ENCODE measurements around the gene RMI1. TPM values are rescaled to one million over a fixed set of nuclear protein-coding genes. Genes with fewer than 3 reads are reported as not detected.
"Not testable (repeated sequence)": the region's sequence is repeated elsewhere in the genome, so short reads cannot be mapped to it uniquely, and the experiment has no call there.

RMI1 gene
- total RNA-seq, 4 donors from 2014 or later = 1.0 to 16.5 (median 6.7) TPM

DNA sequence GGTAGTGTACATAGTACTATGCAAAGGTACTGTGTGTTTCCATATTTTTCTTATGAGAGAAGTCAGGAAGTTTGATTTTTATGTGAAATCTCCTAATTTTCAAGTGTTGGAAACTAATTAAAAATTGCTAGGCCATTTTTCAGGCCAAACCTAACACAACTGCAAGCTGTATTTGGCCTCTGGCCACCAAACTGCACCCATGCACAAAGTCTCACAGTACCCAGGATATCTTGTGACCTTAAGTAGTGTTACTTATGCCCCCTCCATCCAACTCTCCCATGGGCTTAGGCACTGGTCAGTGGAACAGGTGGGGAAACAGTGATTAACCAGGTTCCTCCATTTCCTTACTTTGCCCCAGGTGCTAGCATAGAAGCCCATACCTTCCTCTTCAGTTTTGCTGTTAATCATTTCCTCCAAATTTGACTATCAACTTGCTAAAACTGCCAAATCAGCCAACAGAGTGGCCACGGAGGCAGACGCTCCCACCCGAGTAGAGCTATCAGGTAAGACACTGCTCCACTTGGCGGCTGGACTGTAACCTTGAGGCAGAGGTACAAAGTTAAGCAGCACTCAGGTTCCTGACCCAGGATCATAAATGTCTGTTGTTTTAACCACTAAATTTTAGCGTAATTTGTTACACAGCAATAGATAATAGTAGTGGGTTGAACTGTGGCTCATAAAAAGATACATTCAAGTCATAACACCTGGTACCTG, 39.9 kb upstream of the RMI1 start:
- Histone ChIP-seq H3K36me3 (no peaks in the 10 kb centered on the region), H3K4me1 (no peaks in the 10 kb centered on the region), H3K27ac (no peak overlapping the region), H3K9me3 (no peaks in the 10 kb centered on the region), H3K27me3 (no peaks in the 10 kb centered on the region), H3K4me3 (no peak overlapping the region)
- DNase-seq = no peak
- intact Hi-C loops (cut with DNase I; ENCODE audit: low total_unique reads) = no loop called here
- TF ChIP-seq, protein P1, sequence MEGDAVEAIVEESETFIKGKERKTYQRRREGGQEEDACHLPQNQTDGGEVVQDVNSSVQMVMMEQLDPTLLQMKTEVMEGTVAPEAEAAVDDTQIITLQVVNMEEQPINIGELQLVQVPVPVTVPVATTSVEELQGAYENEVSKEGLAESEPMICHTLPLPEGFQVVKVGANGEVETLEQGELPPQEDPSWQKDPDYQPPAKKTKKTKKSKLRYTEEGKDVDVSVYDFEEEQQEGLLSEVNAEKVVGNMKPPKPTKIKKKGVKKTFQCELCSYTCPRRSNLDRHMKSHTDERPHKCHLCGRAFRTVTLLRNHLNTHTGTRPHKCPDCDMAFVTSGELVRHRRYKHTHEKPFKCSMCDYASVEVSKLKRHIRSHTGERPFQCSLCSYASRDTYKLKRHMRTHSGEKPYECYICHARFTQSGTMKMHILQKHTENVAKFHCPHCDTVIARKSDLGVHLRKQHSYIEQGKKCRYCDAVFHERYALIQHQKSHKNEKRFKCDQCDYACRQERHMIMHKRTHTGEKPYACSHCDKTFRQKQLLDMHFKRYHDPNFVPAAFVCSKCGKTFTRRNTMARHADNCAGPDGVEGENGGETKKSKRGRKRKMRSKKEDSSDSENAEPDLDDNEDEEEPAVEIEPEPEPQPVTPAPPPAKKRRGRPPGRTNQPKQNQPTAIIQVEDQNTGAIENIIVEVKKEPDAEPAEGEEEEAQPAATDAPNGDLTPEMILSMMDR (IDR thresholded peaks at IDR 0.05) = no peak
- TF ChIP-seq POLR2A (IDR thresholded peaks at IDR 0.05) = no peak

DNA sequence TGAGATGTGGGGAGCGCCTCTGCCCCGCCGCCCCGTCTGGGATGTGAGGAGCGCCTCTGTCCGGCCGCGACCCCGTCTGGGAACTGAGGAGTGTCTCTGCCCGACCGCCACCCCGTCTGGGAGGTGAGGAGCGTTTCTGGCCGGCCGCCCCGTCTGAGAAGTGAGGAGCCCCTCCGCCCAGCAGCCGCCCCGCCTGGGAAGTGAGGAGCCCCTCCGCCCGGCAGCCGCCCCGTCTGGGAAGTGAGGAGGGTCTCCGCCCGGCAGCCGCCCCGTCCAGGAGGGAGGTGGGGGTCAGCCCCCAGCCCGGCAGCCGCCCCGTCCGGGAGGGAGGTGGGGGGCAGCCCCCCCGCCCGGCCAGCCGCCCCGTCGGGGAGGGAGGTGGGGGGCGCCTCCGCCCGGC, 32.5 kb upstream of the RMI1 start:
- H3K4me3 ChIP-seq; H3K9me3 ChIP-seq; DNase-seq; H3K4me1 ChIP-seq; intact Hi-C loops (cut with DNase I; ENCODE audit: low total_unique reads); H3K27ac ChIP-seq; H3K27me3 ChIP-seq; H3K36me3 ChIP-seq: not testable (repeated sequence)

DNA sequence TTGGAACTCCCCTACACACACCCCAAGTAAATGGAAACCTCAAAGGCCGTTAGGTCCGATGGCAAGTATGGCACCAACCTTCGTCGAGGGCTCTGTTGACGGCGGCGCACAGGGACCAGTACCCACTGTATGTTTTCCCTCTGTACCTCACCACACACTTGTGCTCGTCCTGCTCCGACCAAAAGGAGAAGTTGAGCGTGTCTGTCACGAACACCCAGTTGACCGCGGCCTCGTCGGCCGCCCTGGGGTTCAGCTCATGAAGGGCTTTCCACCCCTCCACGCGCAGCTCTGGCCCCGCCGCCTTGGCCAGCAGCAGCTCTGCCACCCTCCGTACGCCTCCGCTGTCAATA, 24.5 kb upstream of the RMI1 start:
- TF ChIP-seq, protein P1 (IDR thresholded peaks at IDR 0.05) = no peak
- no peak for TF ChIP-seq POLR2A (IDR thresholded peaks at IDR 0.05)
- peak overlapping the region; percentile 87 for H3K27ac ChIP-seq
- no peaks in the 10 kb centered on the region for H3K4me1 ChIP-seq
- H3K9me3 ChIP-seq = no peaks in the 10 kb centered on the region
- no peaks in the 10 kb centered on the region for H3K36me3 ChIP-seq
- no peaks in the 10 kb centered on the region for H3K27me3 ChIP-seq
- DNase-seq = peak in 1 of 2 donors; percentile 24
- intact Hi-C loops (cut with DNase I; ENCODE audit: low total_unique reads) = no loop called here
- H3K4me3 ChIP-seq = peak overlapping the region; percentile 68 to 72

DNA sequence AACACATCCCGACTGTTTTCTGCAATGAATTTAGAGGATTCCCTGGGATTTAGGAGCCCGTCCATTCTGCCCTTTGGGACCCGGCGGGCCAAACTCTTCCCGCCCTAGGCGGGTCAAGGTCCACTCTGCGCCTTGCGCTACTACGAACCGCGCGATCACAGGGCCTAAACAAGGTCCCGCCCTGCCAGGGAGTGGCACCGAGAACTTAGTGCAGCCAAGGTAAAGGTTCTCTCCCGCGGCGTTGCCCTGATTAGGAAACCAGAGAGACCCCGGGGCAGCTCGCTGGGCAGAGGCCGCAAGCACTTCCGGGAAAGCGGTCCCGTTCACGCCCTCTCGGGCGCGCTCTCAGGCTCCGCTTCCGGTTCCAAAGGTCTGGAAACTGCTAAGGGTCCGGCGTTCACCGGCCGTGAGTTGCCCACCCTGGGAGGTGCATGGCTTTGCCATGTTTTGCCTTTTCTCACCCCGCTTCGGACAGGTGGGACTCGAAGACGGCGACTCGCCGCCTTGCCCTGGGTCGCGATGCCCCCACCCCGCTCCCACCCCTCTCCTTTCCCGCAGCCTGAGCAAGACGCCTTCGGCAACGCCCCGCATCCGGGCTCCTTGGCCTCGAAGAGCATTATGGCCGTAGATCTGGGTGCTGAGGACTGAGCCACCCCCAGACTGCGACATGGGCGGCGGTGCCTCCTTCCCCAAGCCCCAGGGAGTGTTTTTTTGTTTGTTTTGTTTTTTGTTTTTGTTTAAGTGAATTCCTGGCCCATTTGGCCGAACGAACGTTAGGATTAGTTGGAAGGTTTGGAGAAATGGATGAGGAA, 24.0 kb upstream of the RMI1 start:
- Histone ChIP-seq H3K27me3 (no peaks in the 10 kb centered on the region), H3K27ac (peak overlapping the region; percentile 87), H3K4me3 (peak overlapping the region; percentile 68 to 72), H3K36me3 (no peaks in the 10 kb centered on the region), H3K4me1 (no peaks in the 10 kb centered on the region), H3K9me3 (no peaks in the 10 kb centered on the region)
- TF ChIP-seq POLR2A (IDR thresholded peaks at IDR 0.05) = no peak
- TF ChIP-seq, protein P1 (IDR thresholded peaks at IDR 0.05) = no peak
- intact Hi-C loops (cut with DNase I; ENCODE audit: low total_unique reads) = no loop called here
- DNase-seq = peak; percentile 56 to 76

DNA sequence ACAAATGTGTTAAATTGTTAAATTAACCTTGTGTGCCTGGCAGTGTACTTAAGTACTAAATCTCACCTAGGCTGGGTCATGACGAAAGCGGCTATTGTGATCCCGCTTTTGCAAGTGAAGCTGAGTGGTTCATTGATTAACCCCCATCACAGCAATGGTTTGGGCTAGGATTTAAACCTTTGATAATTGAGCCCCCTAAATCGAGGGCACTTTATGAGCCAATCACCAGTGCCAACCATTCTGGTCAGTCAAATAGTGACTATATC, 23.4 kb upstream of the RMI1 start:
- H3K9me3 ChIP-seq = no peaks in the 10 kb centered on the region
- no peaks in the 10 kb centered on the region for H3K27me3 ChIP-seq
- H3K4me3 ChIP-seq = peak overlapping the region; percentile 68 to 72
- no peaks in the 10 kb centered on the region for H3K36me3 ChIP-seq
- no peak for DNase-seq
- peak overlapping the region; percentile 87 for H3K27ac ChIP-seq
- intact Hi-C loops (cut with DNase I; ENCODE audit: low total_unique reads) = no loop called here
- no peaks in the 10 kb centered on the region for H3K4me1 ChIP-seq
- no peak for TF ChIP-seq POLR2A (IDR thresholded peaks at IDR 0.05)
- TF ChIP-seq, protein P1 (IDR thresholded peaks at IDR 0.05) = no peak

Measured in uterus (tissue), 4 donors.